Skeletal muscle satellite cell (primary cell): ENCODE results near the gene SFSWAP.

ENCODE experiments used
- H3K27me3 ChIP-seq: 2 replicates; pipeline ENCODE4 v1.7.0; 2013; ENCODE audit warnings: low read length; ENCODE audit not compliant: control insufficient read depth, insufficient read depth
- H3K36me3 ChIP-seq: 2 replicates; pipeline ENCODE4 v1.7.0; 2013; ENCODE audit warnings: mild to moderate bottlenecking, control low read depth, low read length; ENCODE audit not compliant: insufficient read depth
- H3K4me1 ChIP-seq: 2 replicates; pipeline ENCODE4 v1.7.0; 2013; ENCODE audit warnings: low read length; ENCODE audit not compliant: control insufficient read depth, insufficient read depth
- H3K4me2 ChIP-seq: 2 replicates; pipeline ENCODE4 v1.7.0; 2013; ENCODE audit warnings: mild to moderate bottlenecking, low read length
- H3K4me3 ChIP-seq: 2 replicates; pipeline ENCODE4 v1.7.0; 2013; ENCODE audit warnings: low read length
- H3K9ac ChIP-seq: 2 replicates; pipeline ENCODE4 v1.7.0; 2013; ENCODE audit warnings: mild to moderate bottlenecking, low read depth, low read length, moderate library complexity
- H3K9me3 ChIP-seq: replicated peaks from 2 replicates; pipeline ENCODE4 v1.7.0; 2013; ENCODE audit warnings: mild to moderate bottlenecking, control low read depth, low read length

Gene SFSWAP

DNA sequence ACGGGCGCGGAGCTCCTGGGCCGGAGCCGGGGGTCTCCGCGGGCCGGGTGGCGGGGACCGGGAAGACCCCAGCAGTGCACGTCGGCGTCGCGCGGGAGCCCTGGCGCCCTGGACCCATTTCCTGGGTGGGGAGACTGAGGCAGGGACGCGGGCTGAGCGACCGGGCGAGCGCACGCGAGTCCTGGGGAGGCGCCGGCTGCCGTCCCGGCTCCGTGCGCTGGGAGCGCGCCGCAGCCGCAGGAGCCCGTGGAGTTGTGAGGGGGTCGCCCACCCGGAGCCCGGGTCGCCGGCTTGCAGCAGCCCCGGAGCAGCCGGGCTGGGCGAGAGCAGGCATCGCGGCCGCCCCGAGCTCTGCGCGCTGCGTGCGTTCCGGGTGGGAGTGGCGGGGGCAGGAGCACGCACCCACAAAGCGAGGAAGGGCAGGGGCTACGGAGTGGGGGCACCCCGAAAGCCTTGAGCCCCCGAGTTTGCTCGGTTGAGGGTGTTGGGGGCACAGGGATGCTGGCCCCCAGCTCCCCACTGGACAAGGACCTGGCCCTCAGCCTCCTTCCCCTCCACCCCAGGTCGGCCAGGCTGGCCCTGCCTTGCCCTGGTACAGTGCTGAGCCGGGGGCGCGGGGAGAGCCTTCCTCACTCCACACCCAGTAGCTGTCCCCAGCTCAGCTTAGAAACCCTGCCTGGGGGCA, 117.9 kb downstream of the SFSWAP start:
- no peaks in the 10 kb centered on the region for H3K36me3 ChIP-seq
- peak overlapping the region; percentile 78 for H3K9ac ChIP-seq
- peaks cover 28% of the 10 kb centered on the region for H3K4me1 ChIP-seq
- no peaks in the 10 kb centered on the region for H3K27me3 ChIP-seq
- peak overlapping the region; percentile 81 for H3K4me3 ChIP-seq
- no peaks in the 10 kb centered on the region for H3K9me3 ChIP-seq
- peak overlapping the region; percentile 97 for H3K4me2 ChIP-seq

DNA sequence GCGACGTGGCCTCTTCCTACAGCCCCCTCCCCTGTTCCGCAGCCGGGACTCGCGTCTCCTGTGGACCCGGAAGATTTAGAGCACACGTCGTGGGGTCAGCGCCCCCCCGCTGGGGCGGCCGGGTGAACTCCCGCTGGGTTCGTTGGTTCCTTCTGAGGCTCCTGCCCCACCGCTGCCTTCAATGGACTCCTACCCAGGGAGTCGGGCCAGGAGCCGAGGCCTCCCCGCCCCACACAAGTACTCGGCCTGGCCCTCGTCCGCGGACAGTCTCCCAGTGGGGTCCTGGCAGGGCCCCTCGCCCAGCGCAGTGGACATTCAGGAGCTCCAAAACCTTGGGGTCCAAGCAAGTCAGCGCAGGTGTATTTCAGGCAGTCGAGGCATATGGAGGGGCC, 118.5 kb downstream of the SFSWAP start:
- no peaks in the 10 kb centered on the region for H3K9me3 ChIP-seq
- H3K4me2 ChIP-seq: peak overlapping the region; percentile 97
- H3K9ac ChIP-seq: peak overlapping the region; percentile 78
- peak overlapping the region; percentile 81 for H3K4me3 ChIP-seq
- no peaks in the 10 kb centered on the region for H3K36me3 ChIP-seq
- H3K27me3 ChIP-seq: no peaks in the 10 kb centered on the region
- H3K4me1 ChIP-seq: peaks cover 28% of the 10 kb centered on the region

DNA sequence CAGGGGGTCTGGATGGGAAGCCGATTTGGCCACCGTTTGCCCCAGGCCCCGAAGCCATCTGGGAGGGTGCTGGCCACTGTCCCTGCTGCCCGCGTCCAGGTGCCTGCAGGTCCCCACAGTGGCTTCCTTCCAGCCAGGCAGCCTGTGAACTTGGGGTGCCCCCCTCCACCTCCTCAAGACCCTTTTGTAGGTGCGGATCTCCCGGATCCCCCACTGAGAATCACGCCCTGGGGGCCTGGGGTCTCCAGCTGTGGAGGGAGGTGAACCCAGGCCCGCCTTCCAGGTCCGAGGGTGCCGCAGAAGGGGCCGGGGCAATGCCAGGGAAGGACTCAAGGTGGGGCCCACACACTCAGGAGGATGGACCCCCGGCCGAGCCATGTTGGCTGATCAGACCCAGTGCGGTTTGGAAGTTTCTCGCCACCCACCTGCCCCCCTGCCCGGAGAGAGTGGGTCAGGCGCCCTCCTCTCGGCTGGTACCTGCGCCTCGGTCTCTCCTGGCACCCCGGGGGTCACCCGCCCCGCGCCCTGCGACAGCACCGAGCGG, 119.0 kb downstream of the SFSWAP start:
- H3K4me1 ChIP-seq: peaks cover 28% of the 10 kb centered on the region
- peak overlapping the region; percentile 78 for H3K9ac ChIP-seq
- peak overlapping the region; percentile 81 for H3K4me3 ChIP-seq

DNA sequence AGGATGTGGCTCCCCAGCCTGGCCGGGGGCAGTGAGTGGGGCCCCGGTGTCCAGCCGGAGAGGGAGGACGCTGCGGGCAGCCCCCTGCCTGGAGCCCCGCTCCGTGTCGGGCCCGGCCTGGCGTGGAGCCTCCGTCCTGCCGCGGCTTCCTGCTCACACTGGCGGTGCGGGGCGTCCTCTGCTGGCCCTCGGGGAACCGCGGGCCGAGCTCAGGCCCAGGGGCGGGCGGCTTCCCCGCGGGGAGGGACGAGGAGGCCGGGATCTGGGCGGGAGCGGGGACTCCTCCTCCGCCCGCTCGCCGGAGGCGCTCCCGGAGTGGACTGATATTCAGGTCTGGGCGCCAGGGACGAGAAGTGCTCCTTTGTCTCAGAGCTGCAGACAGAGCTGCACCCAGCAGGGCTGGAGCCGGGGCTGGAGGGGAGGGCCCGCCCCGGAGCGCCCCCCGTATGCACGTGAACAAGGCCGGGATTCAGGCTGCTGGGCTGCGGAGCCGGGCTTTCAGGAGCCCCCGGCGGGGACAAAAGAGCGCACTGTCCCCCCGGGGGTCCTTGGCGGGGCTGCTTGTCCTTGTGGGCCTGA, 119.5 kb downstream of the SFSWAP start:
- H3K4me1 ChIP-seq: peaks cover 24% of the 10 kb centered on the region
- H3K9ac ChIP-seq: peak overlapping the region; percentile 78
- no peaks in the 10 kb centered on the region for H3K9me3 ChIP-seq
- no peaks in the 10 kb centered on the region for H3K27me3 ChIP-seq
- peak overlapping the region; percentile 97 for H3K4me2 ChIP-seq
- peak overlapping the region; percentile 81 for H3K4me3 ChIP-seq
- no peaks in the 10 kb centered on the region for H3K36me3 ChIP-seq

More for the DNA sequence above, 119.0 kb downstream of the SFSWAP start:
- Histone ChIP-seq H3K36me3 (no peaks in the 10 kb centered on the region), H3K27me3 (no peaks in the 10 kb centered on the region), H3K9me3 (no peaks in the 10 kb centered on the region), H3K4me2 (peak overlapping the region; percentile 97)

DNA sequence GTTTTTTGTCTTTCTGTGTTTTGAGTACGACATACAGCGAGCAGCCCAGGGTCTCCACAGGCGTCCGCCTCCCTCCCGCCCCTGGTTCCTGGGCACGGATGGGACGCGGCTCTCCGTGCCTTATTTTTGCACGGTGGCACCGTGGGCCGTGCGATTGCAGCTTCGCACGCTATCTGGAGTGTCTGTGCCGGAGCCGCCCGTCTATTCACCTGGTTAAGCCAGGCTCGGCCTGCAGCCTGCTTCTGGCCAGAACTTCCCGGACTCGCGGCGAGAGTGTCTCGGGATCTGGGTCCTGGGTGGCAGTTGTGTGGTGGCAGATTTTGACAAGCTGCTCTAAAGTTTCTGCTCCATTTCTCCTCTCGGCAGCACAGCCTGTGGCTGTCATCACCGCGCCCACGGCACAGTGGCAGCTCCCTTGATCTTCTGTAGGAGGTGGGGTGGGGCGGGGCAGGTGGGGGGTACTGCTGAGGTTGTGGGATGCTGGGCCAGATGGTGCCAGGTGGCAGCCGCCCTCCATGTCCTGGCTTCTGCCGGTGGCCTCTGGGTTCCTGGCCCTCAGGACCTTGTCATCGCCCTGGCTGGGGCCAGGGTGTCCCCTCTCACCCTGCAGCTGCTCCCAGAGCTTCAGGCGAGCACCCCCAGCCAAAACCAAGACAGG, 120.2 kb downstream of the SFSWAP start:
- H3K9me3 ChIP-seq: no peaks in the 10 kb centered on the region
- peaks cover 19% of the 10 kb centered on the region for H3K4me1 ChIP-seq
- H3K27me3 ChIP-seq: no peaks in the 10 kb centered on the region
- peak overlapping the region; percentile 97 for H3K4me2 ChIP-seq
- no peaks in the 10 kb centered on the region for H3K36me3 ChIP-seq
- H3K4me3 ChIP-seq: peak overlapping the region; percentile 81
- peak overlapping the region; percentile 78 for H3K9ac ChIP-seq

DNA sequence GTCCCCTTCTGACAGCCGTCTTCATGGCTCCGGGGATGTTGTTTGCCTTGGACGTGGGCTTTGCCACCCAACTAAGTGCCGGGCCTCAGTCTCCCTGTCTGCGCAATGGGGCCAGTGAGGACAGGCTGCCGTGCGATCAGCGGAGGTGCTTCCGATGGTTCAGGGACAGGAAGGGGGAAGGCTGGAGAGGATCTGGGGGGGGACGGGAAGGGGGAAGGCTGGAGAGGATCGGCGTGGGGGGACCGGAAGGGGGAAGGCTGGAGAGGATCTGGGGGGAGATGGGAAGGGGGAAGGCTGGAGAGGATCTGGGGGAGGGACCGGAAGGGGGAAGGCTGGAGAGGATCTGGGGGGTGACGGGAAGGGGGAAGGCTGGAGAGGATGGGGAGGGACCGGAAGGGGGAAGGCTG, 120.7 kb downstream of the SFSWAP start:
- no peaks in the 10 kb centered on the region for H3K36me3 ChIP-seq
- H3K4me3 ChIP-seq: peak overlapping the region; percentile 81
- H3K4me2 ChIP-seq: peak overlapping the region; percentile 97
- H3K27me3 ChIP-seq: no peaks in the 10 kb centered on the region
- no peaks in the 10 kb centered on the region for H3K9me3 ChIP-seq
- peaks cover 19% of the 10 kb centered on the region for H3K4me1 ChIP-seq
- H3K9ac ChIP-seq: peak overlapping the region; percentile 78

DNA sequence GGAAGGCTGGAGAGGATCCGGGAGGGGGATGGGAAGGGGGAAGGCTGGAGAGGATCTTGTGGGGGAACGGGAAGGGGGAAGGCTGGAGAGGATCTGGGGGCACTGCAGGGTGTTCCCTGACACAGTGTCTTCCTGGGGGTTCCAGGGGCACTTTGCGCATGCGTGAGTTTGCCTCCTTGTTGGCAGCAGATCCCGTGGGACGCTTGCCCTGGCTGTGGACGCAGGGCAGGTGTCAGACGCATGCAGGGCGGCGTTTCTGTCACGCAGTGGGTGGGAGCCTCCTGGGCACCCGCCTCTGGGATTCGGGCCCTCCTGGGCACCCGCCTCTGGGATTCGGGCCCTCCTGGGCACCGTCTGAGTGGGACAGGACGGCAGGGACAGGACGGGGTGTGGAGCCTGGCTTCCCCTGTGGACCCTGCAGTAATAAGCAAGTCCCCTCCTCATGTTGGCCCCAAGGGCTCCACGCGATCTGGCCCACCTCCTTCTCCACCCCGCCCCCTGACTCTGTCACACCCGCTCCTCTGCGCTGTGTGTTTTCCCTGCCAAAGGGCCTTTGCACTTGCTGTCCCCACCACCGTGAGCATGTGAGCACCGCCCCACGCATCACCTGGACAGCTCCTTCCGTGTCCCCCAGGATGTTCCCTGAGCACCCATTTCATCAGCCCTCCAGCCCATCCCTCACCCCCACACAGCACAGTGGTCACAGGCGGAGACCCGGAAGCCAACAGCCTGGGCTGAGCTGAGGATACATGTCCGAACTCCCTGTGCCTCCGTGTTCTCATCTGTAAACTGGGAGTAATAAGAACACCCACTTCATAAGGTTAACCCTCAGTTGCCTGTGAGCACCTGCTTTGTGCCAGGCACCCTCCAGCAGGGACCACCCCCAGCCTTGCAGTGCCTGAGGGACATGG, 121.7 kb downstream of the SFSWAP start:
- Histone ChIP-seq H3K4me3 (peak overlapping the region; percentile 66), H3K4me2 (peak overlapping the region; percentile 79), H3K9ac (peak overlapping the region; percentile 54), H3K27me3 (no peaks in the 10 kb centered on the region), H3K4me1 (peaks cover 19% of the 10 kb centered on the region), H3K36me3 (no peaks in the 10 kb centered on the region), H3K9me3 (no peaks in the 10 kb centered on the region)

DNA sequence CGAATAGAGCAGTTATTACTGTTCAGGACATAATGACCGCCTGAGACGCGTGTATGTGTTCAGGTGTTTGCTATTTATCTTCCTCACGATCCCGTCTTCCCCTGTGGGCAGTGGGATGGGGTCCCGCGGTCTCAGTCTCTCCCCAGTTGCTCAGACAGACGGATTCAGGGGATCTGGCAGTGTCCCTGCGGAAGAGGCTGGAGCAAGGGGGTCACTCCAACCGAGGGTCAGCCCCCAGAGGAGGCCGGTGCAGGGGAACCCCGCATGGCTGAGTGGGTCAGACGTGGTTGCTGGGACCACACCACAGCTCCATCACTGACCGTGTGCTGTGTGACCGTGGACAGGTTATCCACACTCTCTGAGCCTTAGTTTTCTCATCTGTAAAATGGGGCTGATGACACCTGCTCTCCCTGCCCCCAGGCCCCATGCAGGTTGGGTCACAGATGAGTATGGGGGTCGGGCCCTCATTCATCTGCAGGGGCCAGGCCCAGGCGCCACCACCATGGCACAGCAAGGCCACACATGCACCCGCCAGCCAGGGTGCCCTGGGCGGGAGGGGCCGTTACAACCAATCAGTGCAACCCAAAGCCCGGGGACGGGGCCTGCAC, 122.5 kb downstream of the SFSWAP start:
- H3K9me3 ChIP-seq: no peaks in the 10 kb centered on the region
- no peak overlapping the region for H3K4me3 ChIP-seq
- H3K9ac ChIP-seq: no peak overlapping the region
- H3K27me3 ChIP-seq: no peaks in the 10 kb centered on the region
- H3K36me3 ChIP-seq: no peaks in the 10 kb centered on the region
- H3K4me2 ChIP-seq: no peak overlapping the region
- peaks cover 19% of the 10 kb centered on the region for H3K4me1 ChIP-seq

DNA sequence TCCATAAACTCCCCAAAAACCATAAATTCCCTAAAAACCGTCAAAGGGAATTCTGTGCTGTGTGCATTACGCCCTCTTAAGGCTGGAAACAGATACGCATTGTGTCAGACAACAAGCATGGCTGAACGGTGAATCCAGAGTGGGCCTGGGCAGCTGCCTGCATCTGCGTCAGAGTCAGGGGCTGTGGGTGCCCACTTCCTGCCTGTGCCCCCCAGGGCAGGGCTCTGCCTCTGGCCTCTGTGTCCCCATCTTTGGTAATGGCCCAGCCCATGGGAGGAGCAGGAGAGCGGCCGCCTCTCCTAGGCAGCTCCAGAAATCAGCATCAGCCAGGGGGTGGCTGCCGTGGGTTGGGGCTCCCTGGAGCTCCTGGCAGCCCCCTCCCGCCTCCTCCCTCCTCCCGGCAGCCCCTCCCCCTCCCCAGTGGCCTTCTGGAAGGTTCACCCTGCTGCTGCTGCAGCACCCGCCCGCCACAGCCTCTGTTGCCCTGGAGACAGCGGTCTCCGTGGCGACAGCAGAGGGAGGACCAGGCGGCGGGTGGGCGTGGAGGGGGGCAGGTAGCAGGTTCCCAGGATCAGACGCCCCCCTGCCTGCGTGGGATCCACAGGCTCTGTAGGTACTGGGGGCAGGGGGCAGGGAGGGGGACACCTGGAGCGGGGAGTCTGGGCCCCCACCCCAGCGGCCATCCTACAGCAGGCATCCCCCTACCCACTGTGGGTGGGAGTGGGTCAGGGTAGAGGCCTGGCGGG, 123.2 kb downstream of the SFSWAP start:
- no peak overlapping the region for H3K4me2 ChIP-seq
- no peak overlapping the region for H3K9ac ChIP-seq
- H3K36me3 ChIP-seq: no peaks in the 10 kb centered on the region
- no peak overlapping the region for H3K4me3 ChIP-seq
- H3K9me3 ChIP-seq: no peaks in the 10 kb centered on the region
- no peaks in the 10 kb centered on the region for H3K27me3 ChIP-seq
- peaks cover 19% of the 10 kb centered on the region for H3K4me1 ChIP-seq

DNA sequence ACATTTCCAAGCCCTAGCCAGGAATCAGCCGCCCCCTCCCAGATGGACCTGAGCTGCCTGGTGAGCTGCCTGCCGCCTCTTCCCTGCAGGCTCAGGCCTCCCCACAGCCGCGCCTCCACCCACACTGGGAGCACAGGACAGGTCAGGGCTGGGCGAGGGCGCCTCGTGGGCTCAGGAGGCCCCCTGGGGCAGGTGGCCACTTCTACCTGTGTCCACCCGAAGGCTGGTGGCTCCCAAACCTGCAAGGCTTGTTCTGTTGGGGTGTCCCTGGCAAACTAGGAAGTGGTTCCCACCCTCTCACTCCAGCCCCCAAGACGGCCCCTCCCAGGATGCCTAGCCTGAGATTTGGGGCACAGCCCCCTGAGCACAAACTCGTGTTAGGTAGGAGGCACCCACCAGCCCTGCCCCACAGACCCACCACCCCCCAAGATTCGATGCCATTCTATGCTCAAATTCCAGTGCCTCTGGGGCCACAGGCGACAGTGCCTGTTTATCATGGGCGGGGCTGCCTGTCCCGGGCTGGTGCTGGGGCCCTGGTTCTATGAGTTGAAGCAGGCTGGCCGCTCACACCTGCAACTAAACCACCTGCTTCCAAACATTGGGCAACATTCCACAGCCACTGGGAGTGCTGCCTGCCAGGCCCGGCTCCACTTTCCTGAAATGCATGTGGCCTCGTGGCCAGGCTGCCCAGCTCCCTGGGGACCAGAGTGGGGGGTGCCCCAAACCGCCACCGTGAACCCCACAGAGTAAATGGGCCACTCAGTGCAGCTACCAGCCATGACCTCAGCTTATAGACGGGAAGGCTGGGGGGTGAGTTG, 124.1 kb downstream of the SFSWAP start:
- Histone ChIP-seq H3K36me3 (no peaks in the 10 kb centered on the region), H3K27me3 (no peaks in the 10 kb centered on the region), H3K9me3 (no peaks in the 10 kb centered on the region), H3K4me2 (no peak overlapping the region), H3K4me1 (peaks cover 15% of the 10 kb centered on the region), H3K4me3 (no peak overlapping the region), H3K9ac (no peak overlapping the region)
